Measurements from ENCODE around the gene TRAPPC12.

GRCh38 chr2:3442185-3442584 lies 62.7 kb downstream of the TRAPPC12 start:
- TF ChIP-seq CTCF (optimal IDR thresholded peaks at IDR 0.05 in 1 of 3, IDR thresholded peaks at IDR 0.05 in 1 of 3, conservative IDR thresholded peaks at IDR 0.05 in 1 of 3; ENCODE audit: extremely low read depth in 1 of 3, insufficient read depth in 2 of 3, low read length in 3 of 3) (no peak), EZH2 (IDR thresholded peaks at IDR 0.05; ENCODE audit: low read length) (no peak)
